Measurements from ENCODE around the gene E2F3. TPM values are rescaled to one million over a fixed set of nuclear protein-coding genes. Genes with fewer than 3 reads are reported as not detected.

The E2F3 gene
- total RNA-seq, 1 experiment from 2014 or later, result 35.7 TPM

DNA sequence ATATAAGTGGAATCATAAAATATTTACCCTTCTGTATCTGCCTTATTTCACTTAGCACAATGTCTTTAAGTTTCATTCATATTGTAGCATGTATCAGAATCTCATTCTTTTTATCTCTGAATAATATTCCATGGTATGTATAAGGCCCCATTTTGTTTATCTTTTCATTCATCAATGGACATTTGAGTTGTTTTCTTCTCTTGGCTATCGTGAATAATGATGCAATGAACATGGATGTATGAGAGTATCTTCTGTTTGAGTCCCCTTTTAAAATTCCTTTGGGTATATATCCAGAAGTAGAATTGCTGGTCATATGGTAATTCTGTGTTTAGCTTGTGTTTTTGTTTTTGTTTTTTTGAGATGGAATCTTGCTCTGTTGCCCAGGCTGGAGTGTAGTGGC lies 39.6 kb downstream of the E2F3 start:
- Histone ChIP-seq H3K9me3 (ENCODE audit: control insufficient read depth, low read depth, low read length) (no peaks in the 10 kb centered on the region), H3K23me2 (ENCODE audit: insufficient read length, low read depth, low read length, poor library complexity, severe bottlenecking) (no peaks in the 10 kb centered on the region), H4K91ac (ENCODE audit: insufficient read length, low read depth, low read length) (no peak overlapping the region), H2AK5ac (ENCODE audit: insufficient read length, low read length) (no peak overlapping the region), H3K27me3 (ENCODE audit: insufficient read depth, low read length) (no peaks in the 10 kb centered on the region), H3K14ac (ENCODE audit: insufficient read depth, low read length) (no peak overlapping the region), H3K27ac (ENCODE audit: insufficient read length, low read depth, low read length) (no peak overlapping the region), H3K56ac (ENCODE audit: insufficient read length, low read depth, low read length) (no peak overlapping the region), H3K79me1 (ENCODE audit: insufficient read depth, low read depth, low read length, poor library complexity, severe bottlenecking) (peaks cover 6% of the 10 kb centered on the region), H4K8ac (replicated peaks; ENCODE audit: insufficient read length, low read depth, low read length) (no peak overlapping the region), H3T11ph (ENCODE audit: low read length) (no peak overlapping the region), H3K4me1 (ENCODE audit: insufficient read depth, low read length) (peaks cover 9% of the 10 kb centered on the region), H3K23ac (ENCODE audit: insufficient read length, low read depth, low read length) (no peak overlapping the region), H3K9ac (ENCODE audit: extremely low read depth, insufficient read length, low read length) (no peak overlapping the region), H3K4me2 (ENCODE audit: insufficient read depth, insufficient read length, low read length) (no peak overlapping the region), H2BK12ac (ENCODE audit: insufficient read length, low read depth, low read length) (no peak overlapping the region), H2BK5ac (ENCODE audit: insufficient read length, low read length) (no peak overlapping the region), H3K79me2 (ENCODE audit: insufficient read depth, low read length) (peaks cover 27% of the 10 kb centered on the region; the same call in 1 of the 2 replicates), H2BK120ac (ENCODE audit: low read depth, low read length, poor library complexity, severe bottlenecking) (no peak overlapping the region), H3K4ac (ENCODE audit: low read depth, low read length) (no peak overlapping the region), H2AFZ (ENCODE audit: low read length) (no peak overlapping the region), H3K18ac (ENCODE audit: insufficient read length, low read depth, low read length) (no peak overlapping the region), H4K5ac (ENCODE audit: insufficient read length, low read depth, low read length) (no peak overlapping the region), H4K20me1 (ENCODE audit: control insufficient read depth, insufficient read depth, insufficient read length) (no peaks in the 10 kb centered on the region), H2BK20ac (ENCODE audit: low read depth, low read length, poor library complexity, severe bottlenecking) (no peak overlapping the region), H2BK15ac (ENCODE audit: low read depth, low read length) (no peak overlapping the region)
- DNase-seq, result no peak
- Mint-ChIP-seq H3K36me3 (ENCODE audit: insufficient read depth in 1 of 3, low read depth in 3 of 3) (peaks cover 9 to 31% (median 17%) of the 10 kb centered on the region in 3 experiments; a peak in 6 of 7 replicates), H3K27me3 (ENCODE audit: low read depth) (no peaks in the 10 kb centered on the region), H3K4me3 (no peak overlapping the region), H3K9me3 (no peaks in the 10 kb centered on the region), H3K4me1 (peaks cover 25 to 35% of the 10 kb centered on the region in 2 experiments), H3K27ac (peak overlapping the region in 2 of 3 experiments; percentile 58 to 71; a peak in 3 of 7 replicates)
- WGBS (ENCODE audit: extremely low coverage, insufficient read length, low lambda C conversion rate), result no CpG with 5 or more reads among the region's 1 CpG
- TF ChIP-seq, protein P1, sequence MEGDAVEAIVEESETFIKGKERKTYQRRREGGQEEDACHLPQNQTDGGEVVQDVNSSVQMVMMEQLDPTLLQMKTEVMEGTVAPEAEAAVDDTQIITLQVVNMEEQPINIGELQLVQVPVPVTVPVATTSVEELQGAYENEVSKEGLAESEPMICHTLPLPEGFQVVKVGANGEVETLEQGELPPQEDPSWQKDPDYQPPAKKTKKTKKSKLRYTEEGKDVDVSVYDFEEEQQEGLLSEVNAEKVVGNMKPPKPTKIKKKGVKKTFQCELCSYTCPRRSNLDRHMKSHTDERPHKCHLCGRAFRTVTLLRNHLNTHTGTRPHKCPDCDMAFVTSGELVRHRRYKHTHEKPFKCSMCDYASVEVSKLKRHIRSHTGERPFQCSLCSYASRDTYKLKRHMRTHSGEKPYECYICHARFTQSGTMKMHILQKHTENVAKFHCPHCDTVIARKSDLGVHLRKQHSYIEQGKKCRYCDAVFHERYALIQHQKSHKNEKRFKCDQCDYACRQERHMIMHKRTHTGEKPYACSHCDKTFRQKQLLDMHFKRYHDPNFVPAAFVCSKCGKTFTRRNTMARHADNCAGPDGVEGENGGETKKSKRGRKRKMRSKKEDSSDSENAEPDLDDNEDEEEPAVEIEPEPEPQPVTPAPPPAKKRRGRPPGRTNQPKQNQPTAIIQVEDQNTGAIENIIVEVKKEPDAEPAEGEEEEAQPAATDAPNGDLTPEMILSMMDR (conservative IDR thresholded peaks at IDR 0.05), result no peak

All from H9 (cell line).